HepG2 (cell line): ENCODE results near the gene CELF5.
A peak's percentile ranks its signal among the peaks of the same experiment; 100 is the strongest.

Experiments used
- DMAP1 ChIP-seq: IDR thresholded peaks from 2 replicates; pipeline ENCODE4 v1.6.1; 2016
- KAT8 ChIP-seq: IDR thresholded peaks from 2 replicates; pipeline ENCODE4 v1.6.1; 2016; ENCODE audit warnings: missing genetic modification reagents, missing compliant biosample characterization
- NONO ChIP-seq, 2 experiments: fragments of 450-650 bp in 1 of 2; sonication (generic) in 1 of 2; formaldehyde crosslinking in 1 of 2; IDR thresholded peaks in 1 of 2; conservative IDR thresholded peaks in 1 of 2; 2 replicates each; pipeline versions ENCODE4 v1.6.1 to v1.8.0; 2017 to 2022; ENCODE audit warnings: mild to moderate bottlenecking in 1 of 2, missing genetic modification reagents in 1 of 2, moderate library complexity in 1 of 2
- POLR2A ChIP-seq, 2 experiments: IDR thresholded peaks; 2 replicates each; pipeline ENCODE4 v1.6.1; 2011; ENCODE audit warnings: low read depth in 2 of 2, low read length in 2 of 2, mild to moderate bottlenecking in 1 of 2, moderate library complexity in 1 of 2; ENCODE audit not compliant: insufficient read depth in 1 of 2
- POLR2AphosphoS5 ChIP-seq: IDR thresholded peaks from 2 replicates; pipeline ENCODE4 v1.6.1; 2012; ENCODE audit warnings: low read depth, low read length
- ZNF121 ChIP-seq: sonication (generic); formaldehyde crosslinking; IDR thresholded peaks from 2 replicates; pipeline ENCODE4 v1.5.0; 2020; ENCODE audit warnings: mild to moderate bottlenecking, missing genetic modification reagents
- ZNF232 ChIP-seq: sonication (generic); formaldehyde crosslinking; IDR thresholded peaks from 2 replicates; pipeline ENCODE4 v1.4.0; 2020; ENCODE audit warnings: missing genetic modification reagents, borderline replicate concordance
- ZNF234 ChIP-seq: sonication (generic); formaldehyde crosslinking; conservative IDR thresholded peaks from 2 replicates; pipeline ENCODE4 v1.5.1; 2020; ENCODE audit warnings: mild to moderate bottlenecking, missing genetic modification reagents
- ZNF343 ChIP-seq: sonication (generic); formaldehyde crosslinking; IDR thresholded peaks from 2 replicates; pipeline ENCODE4 v1.4.0; 2020; ENCODE audit warnings: mild to moderate bottlenecking, missing genetic modification reagents
- TF ChIP-seq, protein P1 (sequence below): sonication (generic); formaldehyde crosslinking; IDR thresholded peaks from 2 replicates; pipeline ENCODE4 v1.8.0; 2023; ENCODE audit warnings: mild to moderate bottlenecking, missing genetic modification reagents
- TF ChIP-seq, protein P2 (sequence below): sonication (generic); formaldehyde crosslinking; IDR thresholded peaks from 2 replicates; pipeline ENCODE4 v1.5.1; 2020; ENCODE audit warnings: mild to moderate bottlenecking, missing genetic modification reagents
- TF ChIP-seq, protein P3 (sequence below): sonication (generic); formaldehyde crosslinking; IDR thresholded peaks from 2 replicates; pipeline ENCODE4 v1.4.0; 2020; ENCODE audit warnings: missing genetic modification reagents, borderline replicate concordance
- TF ChIP-seq, protein P4 (sequence below): sonication (generic); formaldehyde crosslinking; IDR thresholded peaks from 2 replicates; pipeline ENCODE4 v1.5.0; 2020; ENCODE audit warnings: mild to moderate bottlenecking, missing genetic modification reagents, moderate library complexity
- TF ChIP-seq, protein P5 (sequence below): IDR thresholded peaks from 2 replicates; pipeline ENCODE4 v1.6.1; 2016; ENCODE audit warnings: missing genetic modification reagents, missing compliant biosample characterization

DNA sequence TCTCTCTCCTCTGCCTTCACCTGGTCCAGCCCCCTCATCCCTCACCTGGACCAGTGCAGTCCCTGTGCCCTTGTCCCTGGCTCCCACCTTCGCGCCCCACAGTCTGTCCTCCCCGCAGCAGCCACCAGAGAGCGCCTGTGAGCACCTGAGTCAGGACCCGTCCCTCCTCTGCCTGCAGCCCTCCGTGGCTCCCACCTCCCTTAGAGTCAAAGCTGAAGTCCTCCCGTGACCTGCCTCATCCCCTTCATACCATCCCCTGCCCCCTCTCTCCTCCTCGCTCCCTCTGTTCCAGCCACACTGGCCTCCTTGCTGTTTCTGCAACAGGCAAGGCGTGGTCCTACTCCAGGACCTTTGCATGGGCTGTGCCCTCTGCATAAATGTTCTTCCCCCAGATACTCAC lies 10.3 kb downstream of the CELF5 start:
- TF ChIP-seq POLR2AphosphoS5 (no peak), KAT8 (no peak), ZNF234 (CRISPR knock-in tag) (no peak), ZNF343 (CRISPR knock-in tag) (no peak), ZNF121 (CRISPR knock-in tag) (no peak), NONO (IDR thresholded peaks at IDR 0.05) (no peak), NONO (CRISPR knock-in tag; conservative IDR thresholded peaks at IDR 0.05) (no peak), ZNF232 (no peak), POLR2A (IDR thresholded peaks at IDR 0.05; ENCODE audit: insufficient read depth in 1 of 2, low read depth in 2 of 2, low read length in 2 of 2) (no peak), DMAP1 (no peak)
- TF ChIP-seq, protein P1, sequence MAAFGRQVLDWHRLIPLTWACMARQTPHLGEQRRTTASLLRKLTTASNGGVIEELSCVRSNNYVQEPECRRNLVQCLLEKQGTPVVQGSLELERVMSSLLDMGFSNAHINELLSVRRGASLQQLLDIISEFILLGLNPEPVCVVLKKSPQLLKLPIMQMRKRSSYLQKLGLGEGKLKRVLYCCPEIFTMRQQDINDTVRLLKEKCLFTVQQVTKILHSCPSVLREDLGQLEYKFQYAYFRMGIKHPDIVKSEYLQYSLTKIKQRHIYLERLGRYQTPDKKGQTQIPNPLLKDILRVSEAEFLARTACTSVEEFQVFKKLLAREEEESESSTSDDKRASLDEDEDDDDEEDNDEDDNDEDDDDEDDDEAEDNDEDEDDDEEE, result no peak
- TF ChIP-seq, protein P2, sequence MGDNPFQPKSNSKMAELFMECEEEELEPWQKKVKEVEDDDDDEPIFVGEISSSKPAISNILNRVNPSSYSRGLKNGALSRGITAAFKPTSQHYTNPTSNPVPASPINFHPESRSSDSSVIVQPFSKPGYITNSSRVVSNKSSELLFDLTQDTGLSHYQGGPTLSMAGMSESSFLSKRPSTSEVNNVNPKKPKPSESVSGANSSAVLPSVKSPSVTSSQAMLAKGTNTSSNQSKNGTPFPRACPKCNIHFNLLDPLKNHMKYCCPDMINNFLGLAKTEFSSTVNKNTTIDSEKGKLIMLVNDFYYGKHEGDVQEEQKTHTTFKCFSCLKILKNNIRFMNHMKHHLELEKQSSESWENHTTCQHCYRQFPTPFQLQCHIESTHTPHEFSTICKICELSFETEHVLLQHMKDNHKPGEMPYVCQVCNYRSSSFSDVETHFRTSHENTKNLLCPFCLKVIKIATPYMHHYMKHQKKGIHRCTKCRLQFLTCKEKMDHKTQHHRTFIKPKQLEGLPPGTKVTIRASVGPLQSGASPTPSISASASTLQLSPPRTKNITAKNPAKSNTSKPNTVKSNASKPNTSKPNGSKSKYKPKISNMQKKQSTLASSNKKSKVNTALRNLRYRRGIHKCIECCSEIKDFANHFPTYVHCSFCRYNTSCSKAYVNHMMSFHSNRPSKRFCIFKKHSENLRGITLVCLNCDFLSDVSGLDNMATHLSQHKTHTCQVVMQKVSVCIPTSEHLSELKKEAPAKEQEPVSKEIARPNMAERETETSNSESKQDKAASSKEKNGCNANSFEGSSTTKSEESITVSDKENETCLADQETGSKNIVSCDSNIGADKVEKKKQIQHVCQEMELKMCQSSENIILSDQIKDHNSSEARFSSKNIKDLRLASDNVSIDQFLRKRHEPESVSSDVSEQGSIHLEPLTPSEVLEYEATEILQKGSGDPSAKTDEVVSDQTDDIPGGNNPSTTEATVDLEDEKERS (CRISPR knock-in tag), result no peak
- TF ChIP-seq, protein P3, sequence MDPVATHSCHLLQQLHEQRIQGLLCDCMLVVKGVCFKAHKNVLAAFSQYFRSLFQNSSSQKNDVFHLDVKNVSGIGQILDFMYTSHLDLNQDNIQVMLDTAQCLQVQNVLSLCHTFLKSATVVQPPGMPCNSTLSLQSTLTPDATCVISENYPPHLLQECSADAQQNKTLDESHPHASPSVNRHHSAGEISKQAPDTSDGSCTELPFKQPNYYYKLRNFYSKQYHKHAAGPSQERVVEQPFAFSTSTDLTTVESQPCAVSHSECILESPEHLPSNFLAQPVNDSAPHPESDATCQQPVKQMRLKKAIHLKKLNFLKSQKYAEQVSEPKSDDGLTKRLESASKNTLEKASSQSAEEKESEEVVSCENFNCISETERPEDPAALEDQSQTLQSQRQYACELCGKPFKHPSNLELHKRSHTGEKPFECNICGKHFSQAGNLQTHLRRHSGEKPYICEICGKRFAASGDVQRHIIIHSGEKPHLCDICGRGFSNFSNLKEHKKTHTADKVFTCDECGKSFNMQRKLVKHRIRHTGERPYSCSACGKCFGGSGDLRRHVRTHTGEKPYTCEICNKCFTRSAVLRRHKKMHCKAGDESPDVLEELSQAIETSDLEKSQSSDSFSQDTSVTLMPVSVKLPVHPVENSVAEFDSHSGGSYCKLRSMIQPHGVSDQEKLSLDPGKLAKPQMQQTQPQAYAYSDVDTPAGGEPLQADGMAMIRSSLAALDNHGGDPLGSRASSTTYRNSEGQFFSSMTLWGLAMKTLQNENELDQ, result no peak
- TF ChIP-seq, protein P4, sequence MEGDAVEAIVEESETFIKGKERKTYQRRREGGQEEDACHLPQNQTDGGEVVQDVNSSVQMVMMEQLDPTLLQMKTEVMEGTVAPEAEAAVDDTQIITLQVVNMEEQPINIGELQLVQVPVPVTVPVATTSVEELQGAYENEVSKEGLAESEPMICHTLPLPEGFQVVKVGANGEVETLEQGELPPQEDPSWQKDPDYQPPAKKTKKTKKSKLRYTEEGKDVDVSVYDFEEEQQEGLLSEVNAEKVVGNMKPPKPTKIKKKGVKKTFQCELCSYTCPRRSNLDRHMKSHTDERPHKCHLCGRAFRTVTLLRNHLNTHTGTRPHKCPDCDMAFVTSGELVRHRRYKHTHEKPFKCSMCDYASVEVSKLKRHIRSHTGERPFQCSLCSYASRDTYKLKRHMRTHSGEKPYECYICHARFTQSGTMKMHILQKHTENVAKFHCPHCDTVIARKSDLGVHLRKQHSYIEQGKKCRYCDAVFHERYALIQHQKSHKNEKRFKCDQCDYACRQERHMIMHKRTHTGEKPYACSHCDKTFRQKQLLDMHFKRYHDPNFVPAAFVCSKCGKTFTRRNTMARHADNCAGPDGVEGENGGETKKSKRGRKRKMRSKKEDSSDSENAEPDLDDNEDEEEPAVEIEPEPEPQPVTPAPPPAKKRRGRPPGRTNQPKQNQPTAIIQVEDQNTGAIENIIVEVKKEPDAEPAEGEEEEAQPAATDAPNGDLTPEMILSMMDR (CRISPR knock-in tag), result peak; percentile 47; the same call in 1 of the 2 replicates
- TF ChIP-seq, protein P5, sequence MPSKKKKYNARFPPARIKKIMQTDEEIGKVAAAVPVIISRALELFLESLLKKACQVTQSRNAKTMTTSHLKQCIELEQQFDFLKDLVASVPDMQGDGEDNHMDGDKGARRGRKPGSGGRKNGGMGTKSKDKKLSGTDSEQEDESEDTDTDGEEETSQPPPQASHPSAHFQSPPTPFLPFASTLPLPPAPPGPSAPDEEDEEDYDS (CRISPR knock-in tag), result no peak
